Measurements from ENCODE around the gene FOXK2.
A peak's percentile ranks its signal among the peaks of the same experiment; 100 is the strongest.

Gene FOXK2

GRCh38 chr17:82614095-82614631, 94.6 kb downstream of the FOXK2 start:
- no peak overlapping the region for H3K4me3 ChIP-seq (ENCODE audit: low read depth, low read length)
- TF ChIP-seq, protein P1, sequence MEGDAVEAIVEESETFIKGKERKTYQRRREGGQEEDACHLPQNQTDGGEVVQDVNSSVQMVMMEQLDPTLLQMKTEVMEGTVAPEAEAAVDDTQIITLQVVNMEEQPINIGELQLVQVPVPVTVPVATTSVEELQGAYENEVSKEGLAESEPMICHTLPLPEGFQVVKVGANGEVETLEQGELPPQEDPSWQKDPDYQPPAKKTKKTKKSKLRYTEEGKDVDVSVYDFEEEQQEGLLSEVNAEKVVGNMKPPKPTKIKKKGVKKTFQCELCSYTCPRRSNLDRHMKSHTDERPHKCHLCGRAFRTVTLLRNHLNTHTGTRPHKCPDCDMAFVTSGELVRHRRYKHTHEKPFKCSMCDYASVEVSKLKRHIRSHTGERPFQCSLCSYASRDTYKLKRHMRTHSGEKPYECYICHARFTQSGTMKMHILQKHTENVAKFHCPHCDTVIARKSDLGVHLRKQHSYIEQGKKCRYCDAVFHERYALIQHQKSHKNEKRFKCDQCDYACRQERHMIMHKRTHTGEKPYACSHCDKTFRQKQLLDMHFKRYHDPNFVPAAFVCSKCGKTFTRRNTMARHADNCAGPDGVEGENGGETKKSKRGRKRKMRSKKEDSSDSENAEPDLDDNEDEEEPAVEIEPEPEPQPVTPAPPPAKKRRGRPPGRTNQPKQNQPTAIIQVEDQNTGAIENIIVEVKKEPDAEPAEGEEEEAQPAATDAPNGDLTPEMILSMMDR (IDR thresholded peaks at IDR 0.05; ENCODE audit: borderline replicate concordance, insufficient read depth, low read depth, low read length) = no peak

GRCh38 chr17:82615084-82616020, 95.8 kb downstream of the FOXK2 start:
- TF ChIP-seq, protein P1 (IDR thresholded peaks at IDR 0.05; ENCODE audit: borderline replicate concordance, insufficient read depth, low read depth, low read length) = 0 out of 2 replicates have a peak, but pooled peaks have one; percentile 12
- no peak overlapping the region for H3K4me3 ChIP-seq (ENCODE audit: low read depth, low read length)

GRCh38 chr17:82616021-82616711, 96.6 kb downstream of the FOXK2 start:
- TF ChIP-seq, protein P1 (IDR thresholded peaks at IDR 0.05; ENCODE audit: borderline replicate concordance, insufficient read depth, low read depth, low read length) = no peak
- no peak overlapping the region for H3K4me3 ChIP-seq (ENCODE audit: low read depth, low read length)

GRCh38 chr17:82619211-82619610, 99.7 kb downstream of the FOXK2 start:
- H3K4me3 ChIP-seq (ENCODE audit: low read depth, low read length) = no peak overlapping the region
- TF ChIP-seq, protein P1 (IDR thresholded peaks at IDR 0.05; ENCODE audit: borderline replicate concordance, insufficient read depth, low read depth, low read length) = no peak

DNA sequence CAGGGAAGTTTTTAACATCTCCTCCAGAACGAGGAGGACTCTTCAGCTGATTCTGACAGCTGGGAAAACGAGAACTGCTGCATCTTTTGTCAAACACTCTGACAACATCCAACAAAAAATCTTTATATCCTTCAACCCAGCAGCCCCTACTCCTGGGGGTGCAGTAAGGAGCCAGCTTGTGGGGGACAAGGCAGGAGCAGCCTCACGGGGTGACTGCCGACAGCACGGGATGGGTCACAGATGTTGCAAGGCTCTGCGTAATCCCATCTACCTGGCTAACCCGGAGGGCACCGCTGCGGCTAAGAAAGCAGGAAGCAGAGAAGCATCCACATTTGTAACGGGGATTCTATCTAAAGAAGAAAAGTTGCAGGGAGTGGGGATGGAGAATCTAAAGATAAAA, 100.1 kb downstream of the FOXK2 start:
- no peak overlapping the region for H3K4me3 ChIP-seq (ENCODE audit: low read depth, low read length)
- TF ChIP-seq, protein P1 (IDR thresholded peaks at IDR 0.05; ENCODE audit: borderline replicate concordance, insufficient read depth, low read depth, low read length) = no peak

- no peak overlapping the region for H3K4me3 ChIP-seq (ENCODE audit: low read depth, low read length)
- TF ChIP-seq, protein P1 (IDR thresholded peaks at IDR 0.05; ENCODE audit: borderline replicate concordance, insufficient read depth, low read depth, low read length) = no peak
Observed at GRCh38 chr17:82623707-82624106, 104.2 kb downstream of the FOXK2 start.
